Heart left ventricle (tissue), 13 donors: ENCODE data around the gene ZNF837.

Experiments used
- POLR2A ChIP-seq, 2 donors: fragments of 450-650 bp; IDR thresholded peaks; one replicate each; pipeline ENCODE4 v1.6.1; 2017; ENCODE audit warnings: antibody characterized with exemption in 2 of 2, mild to moderate bottlenecking in 2 of 2, moderate library complexity in 2 of 2
- TF ChIP-seq, protein P1 (sequence below), 12 donors: fragments of 200-600 bp; sonication (generic) in 4 of 12; IDR thresholded peaks; one replicate each; pipeline versions ENCODE4 v1.5.0 to v1.8.0; 2018 to 2022; ENCODE audit warnings: antibody characterized with exemption in 12 of 12, mild to moderate bottlenecking in 5 of 12
- donor health status: ischemic (EF 13 %, LVEDD 7.1; RV severe dilation, severe dysfunction).
- donor health status: DM: no; HTN: yes; CAD: no.
- donor health status: DM: no; HTN: no; CAD: no.
- donor health status: ischemic (EF 25% LVEDD 6.9; RV normal size, moderate dysfunction).
- donor health status: ischemic (EF 25% LVEDD 5.7; RV mildly dilated, moderate dysfunction).
- donor health status: ischemic (EF 35%, LVEDD 5.7; RV mildly dilated, moderate dysfunction).
- donor health status: nonischemic (EF 11% LVEDD 7.7; RV severe dilation, severe dysfunction).
- donor health status: DM: yes; HTN: yes; CAD: no.
- donor health status: PGD.
- donor health status: ischemic (EF 29% LVEDD 5.4; RV normal size, mild dysfunction).
- donor health status: nonischemic (EF 23%, LVEDD 6.1; RV moderate dilation, normal function).

DNA sequence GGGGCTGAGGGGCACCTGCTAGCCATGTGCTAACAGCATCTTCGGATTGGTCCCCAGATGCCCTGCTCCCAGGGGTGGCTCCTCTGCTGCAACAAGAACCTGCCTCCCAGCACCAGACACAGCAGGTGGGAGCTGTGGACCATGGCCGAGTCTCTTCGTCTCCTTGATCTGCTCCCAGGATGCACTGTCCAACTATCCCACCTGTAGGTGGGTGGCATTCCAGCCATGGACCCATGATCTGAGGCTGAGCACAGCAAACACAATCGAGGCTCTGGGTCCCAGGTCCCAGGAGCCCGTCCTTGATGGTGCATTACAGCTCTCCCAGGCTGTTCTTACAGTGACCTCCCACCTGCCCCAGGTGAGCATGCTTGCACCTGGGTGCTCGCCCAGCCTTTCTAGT, 1.6 kb downstream of the ZNF837 start:
- TF ChIP-seq, protein P1, sequence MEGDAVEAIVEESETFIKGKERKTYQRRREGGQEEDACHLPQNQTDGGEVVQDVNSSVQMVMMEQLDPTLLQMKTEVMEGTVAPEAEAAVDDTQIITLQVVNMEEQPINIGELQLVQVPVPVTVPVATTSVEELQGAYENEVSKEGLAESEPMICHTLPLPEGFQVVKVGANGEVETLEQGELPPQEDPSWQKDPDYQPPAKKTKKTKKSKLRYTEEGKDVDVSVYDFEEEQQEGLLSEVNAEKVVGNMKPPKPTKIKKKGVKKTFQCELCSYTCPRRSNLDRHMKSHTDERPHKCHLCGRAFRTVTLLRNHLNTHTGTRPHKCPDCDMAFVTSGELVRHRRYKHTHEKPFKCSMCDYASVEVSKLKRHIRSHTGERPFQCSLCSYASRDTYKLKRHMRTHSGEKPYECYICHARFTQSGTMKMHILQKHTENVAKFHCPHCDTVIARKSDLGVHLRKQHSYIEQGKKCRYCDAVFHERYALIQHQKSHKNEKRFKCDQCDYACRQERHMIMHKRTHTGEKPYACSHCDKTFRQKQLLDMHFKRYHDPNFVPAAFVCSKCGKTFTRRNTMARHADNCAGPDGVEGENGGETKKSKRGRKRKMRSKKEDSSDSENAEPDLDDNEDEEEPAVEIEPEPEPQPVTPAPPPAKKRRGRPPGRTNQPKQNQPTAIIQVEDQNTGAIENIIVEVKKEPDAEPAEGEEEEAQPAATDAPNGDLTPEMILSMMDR (IDR thresholded peaks at IDR 0.05): no peak
- no peak for TF ChIP-seq POLR2A (IDR thresholded peaks at IDR 0.05)
